ENCODE data around the gene PLD6. TPM values are rescaled to one million over a fixed set of nuclear protein-coding genes. Genes with fewer than 3 reads are reported as not detected.
A peak's percentile ranks its signal among the peaks of the same experiment; 100 is the strongest.
"Not testable (repeated sequence)": the region's sequence is repeated elsewhere in the genome, so short reads cannot be mapped to it uniquely, and the experiment has no call there.

The PLD6 gene
- 1 to 10 TPM; 3.3 to 9.1 (median 5.2) TPM for total RNA-seq

DNA sequence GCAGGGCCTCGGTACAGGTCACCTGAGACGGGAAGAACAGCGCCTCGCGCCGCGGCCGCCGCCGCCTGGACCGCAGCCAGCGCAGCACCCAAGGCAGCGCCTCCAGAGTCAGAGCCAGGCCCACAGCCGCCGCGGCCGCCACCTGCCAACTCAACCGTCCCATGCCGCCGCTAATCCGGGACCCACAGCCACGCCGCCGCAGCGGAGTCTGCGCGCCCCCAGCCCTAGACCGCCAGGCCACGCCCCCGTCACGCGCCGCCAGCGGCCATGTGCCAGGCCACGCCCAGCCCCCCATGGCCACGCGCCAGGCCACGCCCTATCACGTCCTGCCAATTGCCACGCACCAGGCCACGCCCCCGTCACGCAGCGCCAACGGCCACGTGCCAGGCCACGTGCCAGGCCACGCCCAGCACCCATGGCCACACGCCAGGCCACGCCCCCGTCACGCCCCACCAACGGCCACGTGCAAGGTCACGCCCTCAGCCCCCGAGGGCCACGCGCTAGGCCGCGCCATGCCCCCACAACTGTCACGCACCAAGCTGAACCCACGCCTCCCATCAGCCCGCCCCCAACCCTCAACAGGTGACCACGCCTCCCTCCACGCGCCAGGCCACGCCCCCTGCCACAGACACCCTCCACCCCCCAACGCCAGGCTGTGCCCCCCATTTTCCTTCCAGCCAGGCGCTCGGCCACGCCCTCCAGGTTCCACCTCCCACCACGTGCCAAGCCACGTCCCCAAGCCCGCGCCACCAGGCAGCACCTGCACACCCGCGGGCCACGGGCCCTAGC, at the start of gene PLD6:
PLD6 (minus strand) TSS at position 210 of the 789 bp plus-strand sequence; CDS start at position 163, 47 bp downstream.
- Histone ChIP-seq H3K27ac (peak within 1 kb of the TSS; percentile 95), H3K4me1 (peaks cover 43% of the 10 kb centered on the region), H3K9me3 (no peaks in the 10 kb centered on the region), H3K36me3 (peaks cover 7% of the 10 kb centered on the region), H3K27me3 (no peaks in the 10 kb centered on the region), H3K4me3 (peak within 1 kb of the TSS; percentile 70)
- WGBS, result 14% methylated on average over 20 of the region's 78 CpGs
- TF ChIP-seq POLR2AphosphoS5 (IDR thresholded peaks at IDR 0.05) (peak; percentile 16 to 97 (median 60)), EP300 (IDR thresholded peaks at IDR 0.05) (peak; percentile 40), POLR2A (IDR thresholded peaks at IDR 0.05) (no peak)
- TF ChIP-seq, protein P1, sequence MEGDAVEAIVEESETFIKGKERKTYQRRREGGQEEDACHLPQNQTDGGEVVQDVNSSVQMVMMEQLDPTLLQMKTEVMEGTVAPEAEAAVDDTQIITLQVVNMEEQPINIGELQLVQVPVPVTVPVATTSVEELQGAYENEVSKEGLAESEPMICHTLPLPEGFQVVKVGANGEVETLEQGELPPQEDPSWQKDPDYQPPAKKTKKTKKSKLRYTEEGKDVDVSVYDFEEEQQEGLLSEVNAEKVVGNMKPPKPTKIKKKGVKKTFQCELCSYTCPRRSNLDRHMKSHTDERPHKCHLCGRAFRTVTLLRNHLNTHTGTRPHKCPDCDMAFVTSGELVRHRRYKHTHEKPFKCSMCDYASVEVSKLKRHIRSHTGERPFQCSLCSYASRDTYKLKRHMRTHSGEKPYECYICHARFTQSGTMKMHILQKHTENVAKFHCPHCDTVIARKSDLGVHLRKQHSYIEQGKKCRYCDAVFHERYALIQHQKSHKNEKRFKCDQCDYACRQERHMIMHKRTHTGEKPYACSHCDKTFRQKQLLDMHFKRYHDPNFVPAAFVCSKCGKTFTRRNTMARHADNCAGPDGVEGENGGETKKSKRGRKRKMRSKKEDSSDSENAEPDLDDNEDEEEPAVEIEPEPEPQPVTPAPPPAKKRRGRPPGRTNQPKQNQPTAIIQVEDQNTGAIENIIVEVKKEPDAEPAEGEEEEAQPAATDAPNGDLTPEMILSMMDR (IDR thresholded peaks at IDR 0.05), result no peak
- DNase-seq (ENCODE audit: low spot score in 2 of 2), result peak; percentile 91 to 94

GRCh38 chr17:17255689-17256088, 49.6 kb upstream of the PLD6 start:
- peaks cover 94% of the 10 kb centered on the region for H3K36me3 ChIP-seq
- H3K4me1 ChIP-seq, H3K27me3 ChIP-seq, H3K27ac ChIP-seq, H3K9me3 ChIP-seq, H3K4me3 ChIP-seq: not testable (repeated sequence)
- DNase-seq (ENCODE audit: low spot score in 2 of 2), result peak in 1 of 2 donors; percentile 20
- WGBS, result 87% methylated on average over 11 of the region's 11 CpGs

GRCh38 chr17:17254036-17254435, 47.9 kb upstream of the PLD6 start:
- no peaks in the 10 kb centered on the region for H3K4me1 ChIP-seq
- 83% methylated on average over 3 of the region's 3 CpGs for WGBS
- no peaks in the 10 kb centered on the region for H3K9me3 ChIP-seq
- TF ChIP-seq POLR2A (IDR thresholded peaks at IDR 0.05) (no peak), POLR2AphosphoS5 (IDR thresholded peaks at IDR 0.05) (no peak), EP300 (IDR thresholded peaks at IDR 0.05) (no peak)
- TF ChIP-seq, protein P1 (IDR thresholded peaks at IDR 0.05), result no peak
- peaks cover 79% of the 10 kb centered on the region for H3K36me3 ChIP-seq
- H3K27me3 ChIP-seq, result no peaks in the 10 kb centered on the region
- DNase-seq (ENCODE audit: low spot score in 2 of 2), result no peak
- no peak overlapping the region for H3K27ac ChIP-seq
- H3K4me3 ChIP-seq, result no peak overlapping the region

GRCh38 chr17:17253406-17253805, 47.3 kb upstream of the PLD6 start:
- peaks cover 77% of the 10 kb centered on the region for H3K36me3 ChIP-seq

GRCh38 chr17:17252149-17252661, 46.1 kb upstream of the PLD6 start:
- Histone ChIP-seq H3K4me3 (no peak overlapping the region), H3K36me3 (peaks cover 77% of the 10 kb centered on the region), H3K27ac (no peak overlapping the region), H3K27me3 (no peaks in the 10 kb centered on the region), H3K9me3 (no peaks in the 10 kb centered on the region), H3K4me1 (no peaks in the 10 kb centered on the region)
- TF ChIP-seq EP300 (IDR thresholded peaks at IDR 0.05) (no peak), POLR2A (IDR thresholded peaks at IDR 0.05) (no peak), POLR2AphosphoS5 (IDR thresholded peaks at IDR 0.05) (no peak)
- TF ChIP-seq, protein P1 (IDR thresholded peaks at IDR 0.05), result no peak
- WGBS, result 77% methylated on average over 9 of the region's 9 CpGs
- no peak for DNase-seq (ENCODE audit: low spot score in 2 of 2)

More at GRCh38 chr17:17253406-17253805, 47.3 kb upstream of the PLD6 start:
- no peaks in the 10 kb centered on the region for H3K9me3 ChIP-seq
- no peaks in the 10 kb centered on the region for H3K27me3 ChIP-seq
- TF ChIP-seq, protein P1 (IDR thresholded peaks at IDR 0.05), result no peak
- no peak for TF ChIP-seq EP300 (IDR thresholded peaks at IDR 0.05)
- TF ChIP-seq POLR2AphosphoS5 (IDR thresholded peaks at IDR 0.05), result no peak
- no peak for TF ChIP-seq POLR2A (IDR thresholded peaks at IDR 0.05)
- peak in 1 of 2 donors; percentile 43 for DNase-seq (ENCODE audit: low spot score in 2 of 2)
- H3K4me3 ChIP-seq, result no peak overlapping the region
- no peak overlapping the region for H3K27ac ChIP-seq
- no peaks in the 10 kb centered on the region for H3K4me1 ChIP-seq
- 90% methylated on average over 3 of the region's 3 CpGs for WGBS
